ENCODE results near the gene HIPK1. TPM values are rescaled to one million over a fixed set of nuclear protein-coding genes. Genes with fewer than 3 reads are reported as not detected.
A peak's percentile ranks its signal among the peaks of the same experiment; 100 is the strongest.

HIPK1 gene
- total RNA-seq (2021; ENCODE audit: unreplicated experiment) = 41.5 TPM
- polyA plus RNA-seq (2012; ENCODE audit: insufficient read length) = 16.3 TPM
- percentile 74 among the genes with signal in this experiment for Bru-seq, nascent RNA
- percentile 87 among the genes with signal in this experiment for BruChase-seq, experiment 1, labeled RNA remaining after a 2-hour chase
- percentile 93 among the genes with signal in this experiment for BruChase-seq, experiment 2, labeled RNA remaining after a 6-hour chase
- long read RNA-seq, full-length matches to known transcripts = 1 of 65 reads
- long read RNA-seq, partial matches to known transcripts = 46 of 65 reads
- long read RNA-seq, other reads (novel, unspliced or antisense) = 18 of 65 reads

- TF ChIP-seq TCF7L2 (IDR thresholded peaks at IDR 0.05; ENCODE audit: low read depth, low read length) = no peak
- TF ChIP-seq POLR2AphosphoS5 (IDR thresholded peaks at IDR 0.05; ENCODE audit: low read depth, low read length) = peak; percentile 62
- TF ChIP-seq REST (IDR thresholded peaks at IDR 0.05; ENCODE audit: insufficient read depth in 1 of 2, low read depth in 2 of 2, low read length in 1 of 2) = no peak
- TF ChIP-seq SIN3A (IDR thresholded peaks at IDR 0.05; ENCODE audit: borderline replicate concordance, insufficient read depth, low read depth, low read length) = peak; percentile 40
- TF ChIP-seq CTCF (IDR thresholded peaks at IDR 0.05) = no peak
- peak within 1 kb of the TSS; percentile 85 to 90 for H3K4me3 ChIP-seq (ENCODE audit: low read depth in 2 of 2, low read length in 2 of 2)
- in situ Hi-C loops (cut with HindIII; ENCODE audit: low pct_unique_long_range_greater_than_20kb, low sequenced_read_pairs) = no loop called here
- H3K9me3 ChIP-seq (ENCODE audit: control insufficient read depth, insufficient read depth, low read depth, low read length) = no peaks in the 10 kb centered on the region
- intact Hi-C loops (cut with micrococcal nuclease; ENCODE audit: unreplicated experiment) = no loop called here
- BruUV-seq (replicated peaks) = TSS peak; percentile 90
- H3K4me1 ChIP-seq (ENCODE audit: control insufficient read depth, insufficient read depth, low read length) = peaks cover 15% of the 10 kb centered on the region
- peaks cover 3% of the 10 kb centered on the region; the same call in 1 of the 2 replicates for H3K36me3 ChIP-seq (ENCODE audit: control insufficient read depth, insufficient read depth, low read length)
- POLR2A ChIA-PET = interaction anchor here (0.8 kb wide), 1 partner anchor 17 kb away, joined by 3 read pairs; no protein-coding TSS in a partner anchor
- DNase-seq (ENCODE audit: low read depth, low spot score) = peak; percentile 53
- H3K27me3 ChIP-seq (ENCODE audit: control insufficient read depth, insufficient read depth, low read length) = no peaks in the 10 kb centered on the region
- H3K27ac ChIP-seq (ENCODE audit: low read length) = peak within 1 kb of the TSS; percentile 84
- ATAC-seq = peak; percentile 97
- CTCF ChIA-PET = no interaction called here
Observed at GRCh38 chr1:113928941-113929749, at the start of gene HIPK1. Gene HIPK1 (plus strand): TSS chr1:113929324.

GRCh38 chr1:113879739-113880038, 49.4 kb upstream of the HIPK1 start:
- in situ Hi-C loops (cut with HindIII; ENCODE audit: low pct_unique_long_range_greater_than_20kb, low sequenced_read_pairs) = no loop called here
- Histone ChIP-seq H3K36me3 (ENCODE audit: control insufficient read depth, insufficient read depth, low read length) (no peaks in the 10 kb centered on the region), H3K27me3 (ENCODE audit: control insufficient read depth, insufficient read depth, low read length) (no peaks in the 10 kb centered on the region), H3K4me3 (ENCODE audit: low read depth in 2 of 2, low read length in 2 of 2) (no peak overlapping the region), H3K4me1 (ENCODE audit: control insufficient read depth, insufficient read depth, low read length) (no peaks in the 10 kb centered on the region), H3K27ac (ENCODE audit: low read length) (no peak overlapping the region), H3K9me3 (ENCODE audit: control insufficient read depth, insufficient read depth, low read depth, low read length) (no peaks in the 10 kb centered on the region)
- ChIA-PET POLR2A (no interaction called here), CTCF (no interaction called here)
- intact Hi-C loops (cut with micrococcal nuclease; ENCODE audit: unreplicated experiment) = no loop called here
- ATAC-seq (no peak), DNase-seq (ENCODE audit: low read depth, low spot score) (no peak)
- BruUV-seq (replicated peaks) = no TSS peak
- TF ChIP-seq SIN3A (IDR thresholded peaks at IDR 0.05; ENCODE audit: borderline replicate concordance, insufficient read depth, low read depth, low read length) = no peak
- no peak for TF ChIP-seq TCF7L2 (IDR thresholded peaks at IDR 0.05; ENCODE audit: low read depth, low read length)
- TF ChIP-seq CTCF (IDR thresholded peaks at IDR 0.05) = no peak
- TF ChIP-seq REST (IDR thresholded peaks at IDR 0.05; ENCODE audit: insufficient read depth in 1 of 2, low read depth in 2 of 2, low read length in 1 of 2) = no peak
- no peak for TF ChIP-seq POLR2AphosphoS5 (IDR thresholded peaks at IDR 0.05; ENCODE audit: low read depth, low read length)

Data from Panc1 (cell line).